GM18502 (cell line): ENCODE results near the gene LCAT.
A peak's percentile ranks its signal among the peaks of the same experiment; 100 is the strongest.

Experiments used
- ATAC-seq: cut with Tn5 transposase; IDR thresholded peaks from one replicate; pipeline ENCODE4 v1.9.1; 2021; ENCODE audit warnings: mild to moderate bottlenecking; ENCODE audit not compliant: unreplicated experiment, poor library complexity

LCAT gene

GRCh38 chr16:67969254-67970039, 25.5 kb upstream of the LCAT start:
- ATAC-seq: no peak

- ATAC-seq: peak; percentile 79
These were observed 24.7 kb upstream of the LCAT start, which contains the start of gene SLC12A4 for GRCh38 chr16:67968400-67969253. TSS of gene SLC12A4 (minus strand) at chr16:67968637. CDS start at chr16:67968553, 84 bp downstream.

- peak; percentile 16 for ATAC-seq
These were observed 24.1 kb upstream of the LCAT start for GRCh38 chr16:67967958-67968399.

- ATAC-seq: peak; percentile 11
These were observed 23.4 kb upstream of the LCAT start for GRCh38 chr16:67967183-67967957.

GRCh38 chr16:67966549-67967182, 22.7 kb upstream of the LCAT start:
- no peak for ATAC-seq

- ATAC-seq: no peak
These were observed 22.0 kb upstream of the LCAT start for GRCh38 chr16:67965668-67966548.

- no peak for ATAC-seq
These were observed 20.7 kb upstream of the LCAT start for GRCh38 chr16:67964477-67965131.

GRCh38 chr16:67963662-67964321, 19.9 kb upstream of the LCAT start:
- no peak for ATAC-seq

GRCh38 chr16:67963292-67963661, 19.4 kb upstream of the LCAT start:
- no peak for ATAC-seq

GRCh38 chr16:67962135-67962534, 18.2 kb upstream of the LCAT start:
- no peak for ATAC-seq

- ATAC-seq: no peak
These were observed 17.6 kb upstream of the LCAT start for GRCh38 chr16:67961551-67961957.

- ATAC-seq: no peak
These were observed 15.8 kb upstream of the LCAT start for GRCh38 chr16:67959536-67960329.

GRCh38 chr16:67957622-67958021, 13.7 kb upstream of the LCAT start:
- ATAC-seq: no peak

GRCh38 chr16:67954421-67955196, 10.7 kb upstream of the LCAT start:
- no peak for ATAC-seq

- no peak for ATAC-seq
These were observed 9.9 kb upstream of the LCAT start for GRCh38 chr16:67953641-67954375.

- ATAC-seq: no peak
These were observed 7.6 kb upstream of the LCAT start for GRCh38 chr16:67951485-67951884.
